GM23338 (cell line): ENCODE data around the gene SOAT1.

Source experiments
- EZH2phosphoT487 ChIP-seq: fragments of 200-600 bp; sonication (generic); IDR thresholded peaks from one replicate; pipeline ENCODE4 v1.8.1; 2018; ENCODE audit warnings: antibody characterized with exemption; ENCODE audit not compliant: unreplicated experiment
- JUNB ChIP-seq: IDR thresholded peaks from one replicate; pipeline ENCODE4 v1.6.1; 2016; ENCODE audit warnings: antibody characterized with exemption; ENCODE audit not compliant: unreplicated experiment
- POLR2AphosphoS5 ChIP-seq: IDR thresholded peaks from 2 replicates; pipeline ENCODE4 v1.6.1; 2016; ENCODE audit warnings: antibody characterized with exemption, low read depth
- ZNF114 ChIP-seq: fragments of 250-450 bp; sonication (Bioruptor Pico); IDR thresholded peaks from 2 replicates; pipeline ENCODE4 v1.5.0; 2020; ENCODE audit warnings: mild to moderate bottlenecking, moderate library complexity
- ZNF331 ChIP-seq: fragments of 250-450 bp; sonication (Bioruptor Pico); IDR thresholded peaks from 2 replicates; pipeline ENCODE4 v1.5.0; 2020; ENCODE audit warnings: low read depth, mild to moderate bottlenecking, moderate library complexity
- TF ChIP-seq, protein P1 (sequence below), 2 experiments: fragments of 200-600 bp in 1 of 2; sonication (generic) in 1 of 2; conservative IDR thresholded peaks; 2 replicates each; pipeline versions ENCODE4 v1.5.1 to v1.6.1; 2016 to 2017; ENCODE audit warnings: antibody characterized with exemption in 2 of 2, low read depth in 2 of 2, mild to moderate bottlenecking in 2 of 2, moderate library complexity in 1 of 2
- TF ChIP-seq, protein P2 (sequence below): fragments of 250-450 bp; sonication (Bioruptor Pico); IDR thresholded peaks from 2 replicates; pipeline ENCODE4 v1.5.0; 2020; ENCODE audit warnings: mild to moderate bottlenecking, moderate library complexity

- TF ChIP-seq, protein P1, sequence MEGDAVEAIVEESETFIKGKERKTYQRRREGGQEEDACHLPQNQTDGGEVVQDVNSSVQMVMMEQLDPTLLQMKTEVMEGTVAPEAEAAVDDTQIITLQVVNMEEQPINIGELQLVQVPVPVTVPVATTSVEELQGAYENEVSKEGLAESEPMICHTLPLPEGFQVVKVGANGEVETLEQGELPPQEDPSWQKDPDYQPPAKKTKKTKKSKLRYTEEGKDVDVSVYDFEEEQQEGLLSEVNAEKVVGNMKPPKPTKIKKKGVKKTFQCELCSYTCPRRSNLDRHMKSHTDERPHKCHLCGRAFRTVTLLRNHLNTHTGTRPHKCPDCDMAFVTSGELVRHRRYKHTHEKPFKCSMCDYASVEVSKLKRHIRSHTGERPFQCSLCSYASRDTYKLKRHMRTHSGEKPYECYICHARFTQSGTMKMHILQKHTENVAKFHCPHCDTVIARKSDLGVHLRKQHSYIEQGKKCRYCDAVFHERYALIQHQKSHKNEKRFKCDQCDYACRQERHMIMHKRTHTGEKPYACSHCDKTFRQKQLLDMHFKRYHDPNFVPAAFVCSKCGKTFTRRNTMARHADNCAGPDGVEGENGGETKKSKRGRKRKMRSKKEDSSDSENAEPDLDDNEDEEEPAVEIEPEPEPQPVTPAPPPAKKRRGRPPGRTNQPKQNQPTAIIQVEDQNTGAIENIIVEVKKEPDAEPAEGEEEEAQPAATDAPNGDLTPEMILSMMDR (conservative IDR thresholded peaks at IDR 0.05; ENCODE audit: low read depth in 2 of 2), result no peak
- no peak for TF ChIP-seq JUNB
- no peak for TF ChIP-seq POLR2AphosphoS5
- TF ChIP-seq, protein P2, sequence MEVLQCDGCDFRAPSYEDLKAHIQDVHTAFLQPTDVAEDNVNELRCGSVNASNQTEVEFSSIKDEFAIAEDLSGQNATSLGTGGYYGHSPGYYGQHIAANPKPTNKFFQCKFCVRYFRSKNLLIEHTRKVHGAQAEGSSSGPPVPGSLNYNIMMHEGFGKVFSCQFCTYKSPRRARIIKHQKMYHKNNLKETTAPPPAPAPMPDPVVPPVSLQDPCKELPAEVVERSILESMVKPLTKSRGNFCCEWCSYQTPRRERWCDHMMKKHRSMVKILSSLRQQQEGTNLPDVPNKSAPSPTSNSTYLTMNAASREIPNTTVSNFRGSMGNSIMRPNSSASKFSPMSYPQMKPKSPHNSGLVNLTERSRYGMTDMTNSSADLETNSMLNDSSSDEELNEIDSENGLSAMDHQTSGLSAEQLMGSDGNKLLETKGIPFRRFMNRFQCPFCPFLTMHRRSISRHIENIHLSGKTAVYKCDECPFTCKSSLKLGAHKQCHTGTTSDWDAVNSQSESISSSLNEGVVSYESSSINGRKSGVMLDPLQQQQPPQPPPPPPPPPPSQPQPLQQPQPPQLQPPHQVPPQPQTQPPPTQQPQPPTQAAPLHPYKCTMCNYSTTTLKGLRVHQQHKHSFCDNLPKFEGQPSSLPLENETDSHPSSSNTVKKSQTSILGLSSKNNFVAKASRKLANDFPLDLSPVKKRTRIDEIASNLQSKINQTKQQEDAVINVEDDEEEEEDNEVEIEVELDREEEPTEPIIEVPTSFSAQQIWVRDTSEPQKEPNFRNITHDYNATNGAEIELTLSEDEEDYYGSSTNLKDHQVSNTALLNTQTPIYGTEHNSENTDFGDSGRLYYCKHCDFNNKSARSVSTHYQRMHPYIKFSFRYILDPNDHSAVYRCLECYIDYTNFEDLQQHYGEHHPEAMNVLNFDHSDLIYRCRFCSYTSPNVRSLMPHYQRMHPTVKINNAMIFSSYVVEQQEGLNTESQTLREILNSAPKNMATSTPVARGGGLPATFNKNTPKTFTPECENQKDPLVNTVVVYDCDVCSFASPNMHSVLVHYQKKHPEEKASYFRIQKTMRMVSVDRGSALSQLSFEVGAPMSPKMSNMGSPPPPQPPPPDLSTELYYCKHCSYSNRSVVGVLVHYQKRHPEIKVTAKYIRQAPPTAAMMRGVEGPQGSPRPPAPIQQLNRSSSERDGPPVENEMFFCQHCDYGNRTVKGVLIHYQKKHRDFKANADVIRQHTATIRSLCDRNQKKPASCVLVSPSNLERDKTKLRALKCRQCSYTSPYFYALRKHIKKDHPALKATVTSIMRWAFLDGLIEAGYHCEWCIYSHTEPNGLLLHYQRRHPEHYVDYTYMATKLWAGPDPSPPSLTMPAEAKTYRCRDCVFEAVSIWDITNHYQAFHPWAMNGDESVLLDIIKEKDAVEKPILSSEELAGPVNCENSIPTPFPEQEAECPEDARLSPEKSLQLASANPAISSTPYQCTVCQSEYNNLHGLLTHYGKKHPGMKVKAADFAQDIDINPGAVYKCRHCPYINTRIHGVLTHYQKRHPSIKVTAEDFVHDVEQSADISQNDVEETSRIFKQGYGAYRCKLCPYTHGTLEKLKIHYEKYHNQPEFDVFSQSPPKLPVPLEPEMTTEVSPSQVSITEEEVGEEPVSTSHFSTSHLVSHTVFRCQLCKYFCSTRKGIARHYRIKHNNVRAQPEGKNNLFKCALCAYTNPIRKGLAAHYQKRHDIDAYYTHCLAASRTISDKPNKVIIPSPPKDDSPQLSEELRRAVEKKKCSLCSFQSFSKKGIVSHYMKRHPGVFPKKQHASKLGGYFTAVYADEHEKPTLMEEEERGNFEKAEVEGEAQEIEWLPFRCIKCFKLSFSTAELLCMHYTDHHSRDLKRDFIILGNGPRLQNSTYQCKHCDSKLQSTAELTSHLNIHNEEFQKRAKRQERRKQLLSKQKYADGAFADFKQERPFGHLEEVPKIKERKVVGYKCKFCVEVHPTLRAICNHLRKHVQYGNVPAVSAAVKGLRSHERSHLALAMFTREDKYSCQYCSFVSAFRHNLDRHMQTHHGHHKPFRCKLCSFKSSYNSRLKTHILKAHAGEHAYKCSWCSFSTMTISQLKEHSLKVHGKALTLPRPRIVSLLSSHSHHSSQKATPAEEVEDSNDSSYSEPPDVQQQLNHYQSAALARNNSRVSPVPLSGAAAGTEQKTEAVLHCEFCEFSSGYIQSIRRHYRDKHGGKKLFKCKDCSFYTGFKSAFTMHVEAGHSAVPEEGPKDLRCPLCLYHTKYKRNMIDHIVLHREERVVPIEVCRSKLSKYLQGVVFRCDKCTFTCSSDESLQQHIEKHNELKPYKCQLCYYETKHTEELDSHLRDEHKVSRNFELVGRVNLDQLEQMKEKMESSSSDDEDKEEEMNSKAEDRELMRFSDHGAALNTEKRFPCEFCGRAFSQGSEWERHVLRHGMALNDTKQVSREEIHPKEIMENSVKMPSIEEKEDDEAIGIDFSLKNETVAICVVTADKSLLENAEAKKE, result no peak
- no peak for TF ChIP-seq EZH2phosphoT487
- no peak for TF ChIP-seq ZNF114
- TF ChIP-seq ZNF331 (CRISPR knock-in tag), result no peak
Observed at GRCh38 chr1:179334440-179334839, 40.8 kb downstream of the SOAT1 start.
